OCI-LY7 (cell line): Measurements from ENCODE around the gene ANO4. TPM values are rescaled to one million over a fixed set of nuclear protein-coding genes. Genes with fewer than 3 reads are reported as not detected.

Experiments used
- BruUV-seq: library from RNA; stranded (reverse); fragments of 400-500 nt; replicated peaks from 2 replicates; lab custom pipeline; 2021; lab: Mats Ljungman, UMichigan
- CTCF ChIA-PET: fragments of 300-600 bp; sonication (Branson Sonifier 250); formaldehyde crosslinking; loops from one replicate; lab custom pipeline; 2022; ENCODE audit warnings: antibody characterized with exemption; ENCODE audit not compliant: unreplicated experiment; lab: Charles Lee
- POLR2A ChIA-PET: fragments of 300-600 bp; sonication (Branson Sonifier 250); formaldehyde crosslinking; loops from one replicate; lab custom pipeline; 2022; ENCODE audit warnings: antibody characterized with exemption; lab: Charles Lee
- DNase-seq: peaks from one replicate; pipeline ENCODE4 v3.0.0-alpha.2; 2015; ENCODE audit warnings: low spot score
- H2AFZ ChIP-seq: fragments of 200-600 bp; sonication (generic), shearing (Covaris generic); 2 replicates; pipeline ENCODE4 v1.6.1; 2014; ENCODE audit warnings: mild to moderate bottlenecking, antibody characterized with exemption, low read length, moderate library complexity
- H3K27ac ChIP-seq: fragments of 200-600 bp; sonication (generic); 2 replicates; pipeline ENCODE4 v1.5.1; 2014; ENCODE audit warnings: mixed run types, low read depth, mild to moderate bottlenecking, moderate library complexity, low read length, inconsistent platforms; ENCODE audit not compliant: poor library complexity, severe bottlenecking
- H3K36me3 ChIP-seq: fragments of 200-600 bp; sonication (generic); 2 replicates; pipeline ENCODE4 v1.6.1; 2014; ENCODE audit warnings: mild to moderate bottlenecking, antibody characterized with exemption, low read length, moderate library complexity, mixed read lengths; ENCODE audit not compliant: insufficient read depth
- H3K4me1 ChIP-seq: fragments of 200-600 bp; sonication (generic); 2 replicates; pipeline ENCODE4 v1.5.1; 2014; ENCODE audit warnings: mild to moderate bottlenecking, low read length; ENCODE audit not compliant: insufficient read depth, poor library complexity, severe bottlenecking
- H3K4me2 ChIP-seq: fragments of 200-600 bp; sonication (generic); 2 replicates; pipeline ENCODE4 v1.6.1; 2014; ENCODE audit warnings: mild to moderate bottlenecking, low read length
- H3K4me3 ChIP-seq: fragments of 200-600 bp; sonication (generic); 2 replicates; pipeline ENCODE4 v1.5.1; 2014; ENCODE audit warnings: mild to moderate bottlenecking, low read depth, low read length; ENCODE audit not compliant: poor library complexity, severe bottlenecking
- H3K79me2 ChIP-seq: fragments of 200-600 bp; sonication (generic); 2 replicates; pipeline ENCODE4 v1.6.1; 2016; ENCODE audit warnings: low read depth, mild to moderate bottlenecking, low read length, moderate library complexity, mixed read lengths; ENCODE audit not compliant: insufficient read depth
- H3K9me2 ChIP-seq: fragments of 200-600 bp; sonication (generic); 2 replicates; pipeline ENCODE4 v1.6.1; 2016; ENCODE audit warnings: mild to moderate bottlenecking, low read length, mixed read lengths; ENCODE audit not compliant: insufficient read depth
- H3K9me3 ChIP-seq: fragments of 200-600 bp; sonication (generic); 2 replicates; pipeline ENCODE4 v1.6.1; 2014; ENCODE audit warnings: mild to moderate bottlenecking, mixed run types, low read length, mixed read lengths
- H4K20me1 ChIP-seq: fragments of 200-600 bp; sonication (generic); 2 replicates; pipeline ENCODE4 v1.6.1; 2014; ENCODE audit warnings: mild to moderate bottlenecking, antibody characterized with exemption, low read length, moderate library complexity, mixed read lengths; ENCODE audit not compliant: insufficient read depth
- CTCF ChIP-seq: fragments of 200-600 bp; sonication (generic); conservative IDR thresholded peaks from 2 replicates; pipeline ENCODE4 v1.5.1; 2014; ENCODE audit warnings: mild to moderate bottlenecking, antibody characterized with exemption, low read length, moderate library complexity, mixed read lengths
- EZH2phosphoT487 ChIP-seq: fragments of 200-600 bp; sonication (generic); IDR thresholded peaks from 2 replicates; pipeline ENCODE4 v1.6.1; 2018; ENCODE audit warnings: low read depth, borderline replicate concordance, mild to moderate bottlenecking, mixed run types, antibody characterized with exemption, low read length, moderate library complexity, mixed read lengths
- intact Hi-C: fragments of 100-400 bp; cut with micrococcal nuclease; formaldehyde crosslinking; loops from one replicate; pipeline ENCODE4 v1.10.0; 2022; ENCODE audit not compliant: unreplicated experiment
- total RNA-seq, 2 experiments: library from RNA; depleted of rRNA in 1 of 2; stranded (reverse); fragments of >200 nt in 1 of 2; shearing (Covaris generic) in 1 of 2; gene quantifications; 2 replicates each; pipeline ENCODE4 v1.2.3, GENCODE V29; 2014 to 2022

The ANO4 gene
- total RNA-seq, 2 experiments from 2014 or later, result not detected

GRCh38 chr12:101018540-101018939 lies 224.0 kb downstream of the ANO4 start:
- CTCF ChIA-PET, result no interaction called here
- POLR2A ChIA-PET, result interaction anchor here (0.6 kb wide), 1 partner anchor 772 kb away, joined by 3 read pairs; no protein-coding TSS in a partner anchor

GRCh38 chr12:101019201-101019600 lies 224.6 kb downstream of the ANO4 start:
- H3K9me2 ChIP-seq, result no peaks in the 10 kb centered on the region
- no TSS peak for BruUV-seq
- no peak overlapping the region for H3K4me2 ChIP-seq
- H3K36me3 ChIP-seq, result no peaks in the 10 kb centered on the region
- H3K27ac ChIP-seq, result no peak overlapping the region
- H4K20me1 ChIP-seq, result no peaks in the 10 kb centered on the region
- H3K79me2 ChIP-seq, result no peaks in the 10 kb centered on the region
- TF ChIP-seq EZH2phosphoT487 (no peak), CTCF (no peak)
- H3K4me3 ChIP-seq, result no peak overlapping the region
- H2AFZ ChIP-seq, result no peak overlapping the region
- no peaks in the 10 kb centered on the region for H3K9me3 ChIP-seq
- intact Hi-C loops, result no loop called here
- POLR2A ChIA-PET, result interaction anchor here (0.6 to 1.2 kb wide), 2 partner anchors 26 to 773 kb away, joined by 3 read pairs; no protein-coding TSS in a partner anchor
- no peak for DNase-seq
- no peaks in the 10 kb centered on the region for H3K4me1 ChIP-seq
- CTCF ChIA-PET, result no interaction called here

More at GRCh38 chr12:101018540-101018939, 224.0 kb downstream of the ANO4 start:
- Histone ChIP-seq H3K4me1 (no peaks in the 10 kb centered on the region), H3K4me3 (no peak overlapping the region), H3K9me2 (no peaks in the 10 kb centered on the region), H2AFZ (no peak overlapping the region), H3K27ac (no peak overlapping the region), H4K20me1 (no peaks in the 10 kb centered on the region), H3K36me3 (no peaks in the 10 kb centered on the region), H3K9me3 (no peaks in the 10 kb centered on the region), H3K79me2 (no peaks in the 10 kb centered on the region), H3K4me2 (no peak overlapping the region)
- DNase-seq, result no peak
- intact Hi-C loops, result no loop called here
- TF ChIP-seq EZH2phosphoT487 (no peak), CTCF (no peak)
- no TSS peak for BruUV-seq

GRCh38 chr12:101019667-101020066 lies 225.1 kb downstream of the ANO4 start:
- TF ChIP-seq EZH2phosphoT487 (no peak), CTCF (no peak)
- BruUV-seq, result no TSS peak
- Histone ChIP-seq H3K9me3 (no peaks in the 10 kb centered on the region), H3K36me3 (no peaks in the 10 kb centered on the region), H3K4me3 (no peak overlapping the region), H4K20me1 (no peaks in the 10 kb centered on the region), H3K4me2 (no peak overlapping the region), H3K79me2 (no peaks in the 10 kb centered on the region), H3K9me2 (no peaks in the 10 kb centered on the region), H3K27ac (no peak overlapping the region), H2AFZ (no peak overlapping the region), H3K4me1 (no peaks in the 10 kb centered on the region)
- CTCF ChIA-PET, result no interaction called here
- intact Hi-C loops, result no loop called here
- no peak for DNase-seq
- POLR2A ChIA-PET, result interaction anchor here (1.2 kb wide), 1 partner anchor 25 kb away, joined by 3 read pairs; no protein-coding TSS in a partner anchor
